Endothelial cell of umbilical vein (primary cell): ENCODE measurements around the gene OR52K1. TPM values are rescaled to one million over a fixed set of nuclear protein-coding genes. Genes with fewer than 3 reads are reported as not detected.

ENCODE experiments used
- BruUV-seq: library from RNA; stranded (reverse); fragments of 400-500 nt; replicated peaks from 2 replicates; lab custom pipeline; 2021; lab: Mats Ljungman, UMichigan
- CTCF ChIA-PET: fragments of 300-600, 350-600 bp; sonication (Branson Sonifier 250); formaldehyde crosslinking; loops from one replicate; lab custom pipeline; 2021; ENCODE audit warnings: antibody characterized with exemption, inconsistent platforms; lab: Charles Lee
- POLR2A ChIA-PET: fragments of 300-600, 350-600 bp; sonication (Branson Sonifier 250); formaldehyde crosslinking; loops from one replicate; lab custom pipeline; 2021; ENCODE audit warnings: antibody characterized with exemption, inconsistent platforms; lab: Charles Lee
- DNase-seq: peaks from one replicate; pipeline ENCODE4 v3.0.0-alpha.2; 2011; ENCODE audit warnings: low read depth, low spot score
- FAIRE-seq: peaks from 2 replicates; lab custom pipeline; 2011; peaks lifted over from hg19 to GRCh38; lab: Jason Lieb, UNC
- H2AFZ ChIP-seq: 2 replicates; pipeline ENCODE4 v1.6.0; 2012; ENCODE audit warnings: low read depth, low read length, control low read depth, inconsistent platforms
- H3K27ac ChIP-seq: 2 replicates; pipeline ENCODE4 v1.5.1; 2011; ENCODE audit warnings: low read depth, mild to moderate bottlenecking, control low read depth, low read length, moderate library complexity; ENCODE audit not compliant: insufficient read depth
- H3K27me3 ChIP-seq, 2 experiments: 2 replicates each; pipeline versions ENCODE4 v1.6.0 to v1.6.1; 2011; ENCODE audit warnings: low read length in 2 of 2, mixed read lengths in 1 of 2; ENCODE audit not compliant: control insufficient read depth in 2 of 2, insufficient read depth in 2 of 2
- H3K36me3 ChIP-seq, 2 experiments: 2 replicates in 1 of 2; 3 replicates in 1 of 2; pipeline ENCODE4 v1.5.1; 2011; ENCODE audit warnings: low read length in 2 of 2, mild to moderate bottlenecking in 1 of 2, moderate library complexity in 1 of 2; ENCODE audit not compliant: control insufficient read depth in 2 of 2, insufficient read depth in 2 of 2; ENCODE audit errors: extremely low read depth in 1 of 2
- H3K4me1 ChIP-seq: 3 replicates; pipeline ENCODE4 v1.5.1; 2011; ENCODE audit warnings: mild to moderate bottlenecking, low read length; ENCODE audit not compliant: control insufficient read depth, insufficient read depth; ENCODE audit errors: extremely low read depth
- H3K4me2 ChIP-seq: 2 replicates; pipeline ENCODE4 v1.6.1; 2011; ENCODE audit warnings: low read length, control low read depth, mixed read lengths; ENCODE audit not compliant: insufficient read depth
- H3K4me3 ChIP-seq, 3 experiments: fragments of 200-600 bp in 1 of 3; sonication (generic), shearing (Covaris generic) in 1 of 3; replicated peaks in 1 of 3; 2 replicates each; pipeline ENCODE4 v1.5.1; 2011 to 2016; ENCODE audit warnings: control low read depth in 3 of 3, low read length in 3 of 3, mild to moderate bottlenecking in 2 of 3, inconsistent platforms in 1 of 3, low read depth in 1 of 3, moderate library complexity in 1 of 3; ENCODE audit not compliant: insufficient read depth in 1 of 3
- H3K79me2 ChIP-seq: 2 replicates; pipeline ENCODE4 v1.6.0; 2012; ENCODE audit warnings: low read length, inconsistent platforms; ENCODE audit not compliant: control insufficient read depth, insufficient read depth
- H3K9ac ChIP-seq: replicated peaks from 2 replicates; pipeline ENCODE3; 2011; ENCODE audit warnings: low read length, control low read depth; ENCODE audit not compliant: insufficient read depth; ENCODE audit errors: extremely low read depth
- H3K9me1 ChIP-seq: replicated peaks from 3 replicates; pipeline ENCODE4 v1.6.0; 2011; ENCODE audit warnings: mild to moderate bottlenecking, low read length; ENCODE audit not compliant: control insufficient read depth, insufficient read depth; ENCODE audit errors: extremely low read depth
- H3K9me3 ChIP-seq: replicated peaks from 2 replicates; pipeline ENCODE4 v1.5.1; 2012; ENCODE audit warnings: low read length, inconsistent platforms; ENCODE audit not compliant: control insufficient read depth, insufficient read depth
- H4K20me1 ChIP-seq: replicated peaks from 2 replicates; pipeline ENCODE3; 2011; ENCODE audit warnings: mild to moderate bottlenecking, low read length; ENCODE audit not compliant: control insufficient read depth, insufficient read depth; ENCODE audit errors: extremely low read depth
- EZH2 ChIP-seq: IDR thresholded peaks from 2 replicates; pipeline ENCODE4 v1.6.1; 2012; ENCODE audit warnings: borderline replicate concordance, low read depth, mild to moderate bottlenecking, moderate library complexity, low read length, inconsistent platforms; ENCODE audit not compliant: severe bottlenecking
- FOS ChIP-seq: IDR thresholded peaks from 2 replicates; pipeline ENCODE4 v1.6.1; 2011; ENCODE audit warnings: mild to moderate bottlenecking, low read length, moderate library complexity, borderline replicate concordance; ENCODE audit not compliant: insufficient read depth
- GATA2 ChIP-seq: IDR thresholded peaks from 2 replicates; pipeline ENCODE4 v1.7.0; 2011; ENCODE audit warnings: low read depth, mild to moderate bottlenecking, moderate library complexity, mixed read lengths, low read length; ENCODE audit not compliant: insufficient read length, insufficient read depth
- JUN ChIP-seq: IDR thresholded peaks from 2 replicates; pipeline ENCODE4 v1.6.1; 2011; ENCODE audit warnings: borderline replicate concordance, low read depth; ENCODE audit not compliant: insufficient read length, insufficient read depth
- MYC ChIP-seq: IDR thresholded peaks from one replicate; pipeline ENCODE4 v1.6.1; 2011; ENCODE audit warnings: mild to moderate bottlenecking, low read depth, low read length
- POLR2A ChIP-seq: IDR thresholded peaks from 2 replicates; pipeline ENCODE4 v1.6.1; 2012; ENCODE audit warnings: low read depth, mild to moderate bottlenecking, control low read depth, low read length
- POLR2AphosphoS5 ChIP-seq: IDR thresholded peaks from 2 replicates; pipeline ENCODE4 v1.6.1; 2012; ENCODE audit warnings: low read depth, mild to moderate bottlenecking, control low read depth, low read length, moderate library complexity; ENCODE audit not compliant: insufficient read depth
- dilution Hi-C: fragments of 300-500 bp; cut with MboI; formaldehyde crosslinking; loops from one replicate; pipeline ENCODE4 v1.15.0; 2019; ENCODE audit warnings: low sequenced_read_pairs; ENCODE audit not compliant: extremely low pct_ligation_motif_present
- intact Hi-C: fragments of 100-400 bp; cut with micrococcal nuclease; formaldehyde crosslinking; loops from one replicate; pipeline ENCODE4 v1.10.0; 2022
- polyA plus RNA-seq, 4 experiments: library from polyadenylated mRNA; depleted of rRNA in 3 of 4; stranded (reverse) in 3 of 4; unstranded in 1 of 4; fragments of >200 nt; gene quantifications; 2 replicates each; pipeline versions ENCODE4 v1.2.1 to v1.2.3, GENCODE V29; 2011 to 2012; ENCODE audit warnings: missing spikeins in 1 of 4
- total RNA-seq: library from RNA; stranded (reverse); gene quantifications from 2 replicates; pipeline ENCODE4 v1.2.3, GENCODE V29; 2021
- TF ChIP-seq, protein P1 (sequence below): IDR thresholded peaks from 2 replicates; pipeline ENCODE4 v1.6.1; 2011; ENCODE audit not compliant: insufficient read depth, insufficient read length
- TF ChIP-seq, protein P2 (sequence below), 2 donors: IDR thresholded peaks; 1 replicate in 1 of 2; 2 replicates in 1 of 2; pipeline ENCODE4 v1.5.1; 2011; ENCODE audit warnings: low read length in 2 of 2, mild to moderate bottlenecking in 2 of 2, moderate library complexity in 2 of 2, control low read depth in 1 of 2, inconsistent platforms in 1 of 2, low read depth in 1 of 2; ENCODE audit not compliant: insufficient read depth in 1 of 2; ENCODE audit errors: extremely low read depth in 1 of 2

OR52K1 gene
- total and polyA plus RNA-seq, 2 donors (not counting 3 experiments of a cell fraction or from before 2014, with no cell fraction given), result not detected

DNA sequence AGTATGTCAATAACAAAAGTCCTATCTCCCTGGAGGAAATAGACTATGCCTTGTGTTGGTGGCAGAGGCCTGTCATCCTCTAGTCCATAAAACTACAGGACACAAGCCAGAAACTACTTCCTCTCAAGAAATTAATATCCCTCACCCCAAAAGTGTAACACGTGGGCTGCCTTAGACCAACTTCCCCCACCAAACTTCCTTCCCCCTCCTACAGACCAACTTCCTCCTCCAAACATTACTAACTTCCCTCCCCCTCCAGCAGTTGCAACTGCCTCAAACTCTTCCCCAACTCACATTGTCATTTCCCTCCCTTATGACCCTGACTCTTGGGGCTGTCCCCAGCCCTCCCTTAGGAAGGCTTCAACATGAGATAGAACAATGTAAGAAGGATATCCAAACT, 27.0 kb upstream of the OR52K1 start:
- Histone ChIP-seq H3K27me3 (no peaks in the 10 kb centered on the region), H3K79me2 (no peaks in the 10 kb centered on the region), H3K4me2 (no peak overlapping the region), H4K20me1 (no peaks in the 10 kb centered on the region), H3K27ac (no peak overlapping the region), H2AFZ (no peak overlapping the region), H3K36me3 (no peaks in the 10 kb centered on the region), H3K4me1 (no peaks in the 10 kb centered on the region), H3K9ac (no peak overlapping the region), H3K9me1 (no peaks in the 10 kb centered on the region), H3K9me3 (no peaks in the 10 kb centered on the region), H3K4me3 (no peak overlapping the region)
- FAIRE-seq (no peak), DNase-seq (no peak)
- intact Hi-C loops, result no loop called here
- ChIA-PET CTCF (no interaction called here), POLR2A (no interaction called here)
- BruUV-seq, result no TSS peak
- TF ChIP-seq FOS, result no peak
- TF ChIP-seq MYC, result no peak
- no peak for TF ChIP-seq EZH2
- TF ChIP-seq GATA2, result no peak
- no peak for TF ChIP-seq JUN
- TF ChIP-seq POLR2AphosphoS5, result no peak
- TF ChIP-seq, protein P1, sequence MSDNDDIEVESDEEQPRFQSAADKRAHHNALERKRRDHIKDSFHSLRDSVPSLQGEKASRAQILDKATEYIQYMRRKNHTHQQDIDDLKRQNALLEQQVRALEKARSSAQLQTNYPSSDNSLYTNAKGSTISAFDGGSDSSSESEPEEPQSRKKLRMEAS, result no peak
- no peak for TF ChIP-seq POLR2A
- TF ChIP-seq, protein P2, sequence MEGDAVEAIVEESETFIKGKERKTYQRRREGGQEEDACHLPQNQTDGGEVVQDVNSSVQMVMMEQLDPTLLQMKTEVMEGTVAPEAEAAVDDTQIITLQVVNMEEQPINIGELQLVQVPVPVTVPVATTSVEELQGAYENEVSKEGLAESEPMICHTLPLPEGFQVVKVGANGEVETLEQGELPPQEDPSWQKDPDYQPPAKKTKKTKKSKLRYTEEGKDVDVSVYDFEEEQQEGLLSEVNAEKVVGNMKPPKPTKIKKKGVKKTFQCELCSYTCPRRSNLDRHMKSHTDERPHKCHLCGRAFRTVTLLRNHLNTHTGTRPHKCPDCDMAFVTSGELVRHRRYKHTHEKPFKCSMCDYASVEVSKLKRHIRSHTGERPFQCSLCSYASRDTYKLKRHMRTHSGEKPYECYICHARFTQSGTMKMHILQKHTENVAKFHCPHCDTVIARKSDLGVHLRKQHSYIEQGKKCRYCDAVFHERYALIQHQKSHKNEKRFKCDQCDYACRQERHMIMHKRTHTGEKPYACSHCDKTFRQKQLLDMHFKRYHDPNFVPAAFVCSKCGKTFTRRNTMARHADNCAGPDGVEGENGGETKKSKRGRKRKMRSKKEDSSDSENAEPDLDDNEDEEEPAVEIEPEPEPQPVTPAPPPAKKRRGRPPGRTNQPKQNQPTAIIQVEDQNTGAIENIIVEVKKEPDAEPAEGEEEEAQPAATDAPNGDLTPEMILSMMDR (IDR thresholded peaks at IDR 0.05; ENCODE audit: extremely low read depth in 1 of 2, insufficient read depth in 1 of 2, low read depth in 1 of 2, low read length in 2 of 2), result no peak
- dilution Hi-C loops, result no loop called here
